NCI-H1930 (cell line): ENCODE measurements around the gene DNPEP.
"Not testable (repeated sequence)": the region's sequence is repeated elsewhere in the genome, so short reads cannot be mapped to it uniquely, and the experiment has no call there.

Experiments used
- DNase-seq, 2 experiments: peaks; one replicate each; lab custom pipeline; 2025; lab: John Stamatoyannopoulos, UW

DNPEP gene

DNA sequence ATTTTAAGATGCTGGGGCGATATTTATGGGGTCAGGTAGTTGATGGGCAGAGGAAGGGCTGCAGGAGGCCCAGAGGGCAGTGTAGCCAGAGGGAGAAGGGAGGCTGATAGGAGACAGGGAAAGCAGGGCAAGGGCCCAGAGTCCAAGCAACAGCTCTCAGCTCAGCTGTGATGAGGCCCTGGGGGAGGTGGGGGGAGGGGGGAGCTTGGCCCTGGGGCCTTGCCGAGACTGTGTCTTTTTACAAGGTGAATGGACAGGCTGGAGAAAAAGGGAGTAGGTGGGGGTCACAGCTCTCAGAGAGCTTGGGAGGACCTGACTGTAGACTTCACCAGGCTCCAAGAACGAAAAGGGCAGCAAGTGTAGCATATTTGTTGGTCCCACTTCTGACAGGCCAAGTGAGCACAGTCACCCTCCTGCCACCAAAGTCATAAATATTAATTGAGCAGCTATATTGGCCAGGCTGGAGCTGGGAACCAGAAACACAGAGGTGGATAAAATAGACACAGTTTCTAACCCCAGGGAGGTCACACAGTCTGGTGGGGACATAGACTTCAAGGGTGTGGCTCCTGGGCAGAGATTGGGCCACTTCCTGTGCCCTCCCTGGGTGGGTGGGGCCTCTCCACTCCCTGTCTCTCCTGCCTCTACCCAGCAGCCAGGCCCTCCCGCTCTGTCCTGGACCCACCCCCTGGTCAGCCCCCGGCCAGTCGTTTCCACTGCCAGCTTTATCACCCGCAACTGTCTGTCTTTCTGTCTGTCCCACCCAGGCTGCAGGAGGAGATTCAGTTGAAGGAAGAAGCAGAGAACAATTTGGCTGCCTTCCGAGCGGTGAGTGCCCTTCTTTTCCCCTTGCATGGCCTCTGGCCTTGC lies 31.9 kb upstream of the DNPEP start:
- no peak for DNase-seq

DNA sequence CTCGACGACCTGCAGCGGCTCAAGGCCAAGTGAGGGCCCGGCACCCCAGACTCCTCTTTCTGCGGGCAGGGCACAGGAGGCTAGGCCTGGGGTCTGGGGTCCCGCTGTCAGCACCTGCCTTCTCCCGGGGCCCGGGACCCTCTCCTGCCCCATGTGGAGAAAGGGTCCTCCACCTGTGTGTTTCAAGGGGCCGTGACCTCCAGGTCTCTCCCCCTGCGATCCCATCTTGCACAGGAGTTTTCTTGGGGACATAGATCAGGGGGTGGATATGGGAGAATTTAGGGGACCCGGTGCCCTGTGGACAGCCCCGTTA lies 31.3 kb upstream of the DNPEP start:
- DNase-seq = no peak

DNA sequence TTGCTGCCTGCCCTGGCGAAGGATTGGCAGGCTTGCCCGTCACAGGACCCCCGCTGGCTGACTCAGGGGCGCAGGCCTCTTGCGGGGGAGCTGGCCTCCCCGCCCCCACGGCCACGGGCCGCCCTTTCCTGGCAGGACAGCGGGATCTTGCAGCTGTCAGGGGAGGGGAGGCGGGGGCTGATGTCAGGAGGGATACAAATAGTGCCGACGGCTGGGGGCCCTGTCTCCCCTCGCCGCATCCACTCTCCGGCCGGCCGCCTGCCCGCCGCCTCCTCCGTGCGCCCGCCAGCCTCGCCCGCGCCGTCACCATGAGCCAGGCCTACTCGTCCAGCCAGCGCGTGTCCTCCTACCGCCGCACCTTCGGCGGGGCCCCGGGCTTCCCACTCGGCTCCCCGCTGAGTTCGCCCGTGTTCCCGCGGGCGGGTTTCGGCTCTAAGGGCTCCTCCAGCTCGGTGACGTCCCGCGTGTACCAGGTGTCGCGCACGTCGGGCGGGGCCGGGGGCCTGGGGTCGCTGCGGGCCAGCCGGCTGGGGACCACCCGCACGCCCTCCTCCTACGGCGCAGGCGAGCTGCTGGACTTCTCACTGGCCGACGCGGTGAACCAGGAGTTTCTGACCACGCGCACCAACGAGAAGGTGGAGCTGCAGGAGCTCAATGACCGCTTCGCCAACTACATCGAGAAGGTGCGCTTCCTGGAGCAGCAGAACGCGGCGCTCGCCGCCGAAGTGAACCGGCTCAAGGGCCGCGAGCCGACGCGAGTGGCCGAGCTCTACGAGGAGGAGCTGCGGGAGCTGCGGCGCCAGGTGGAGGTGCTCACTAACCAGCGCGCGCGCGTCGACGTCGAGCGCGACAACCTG lies 30.7 kb upstream of the DNPEP start, which contains the start of gene DES:
Gene DES (plus strand): TSS at position 223 of the 857 bp plus-strand sequence. CDS start 86 bp downstream, at position 309.
- DNase-seq = no peak

DNA sequence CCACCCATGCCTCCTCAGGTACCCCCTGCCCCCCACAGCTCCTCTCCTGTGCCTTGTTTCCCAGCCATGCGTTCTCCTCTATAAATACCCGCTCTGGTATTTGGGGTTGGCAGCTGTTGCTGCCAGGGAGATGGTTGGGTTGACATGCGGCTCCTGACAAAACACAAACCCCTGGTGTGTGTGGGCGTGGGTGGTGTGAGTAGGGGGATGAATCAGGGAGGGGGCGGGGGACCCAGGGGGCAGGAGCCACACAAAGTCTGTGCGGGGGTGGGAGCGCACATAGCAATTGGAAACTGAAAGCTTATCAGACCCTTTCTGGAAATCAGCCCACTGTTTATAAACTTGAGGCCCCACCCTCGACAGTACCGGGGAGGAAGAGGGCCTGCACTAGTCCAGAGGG lies 29.7 kb upstream of the DNPEP start:
- DNase-seq = no peak

DNA sequence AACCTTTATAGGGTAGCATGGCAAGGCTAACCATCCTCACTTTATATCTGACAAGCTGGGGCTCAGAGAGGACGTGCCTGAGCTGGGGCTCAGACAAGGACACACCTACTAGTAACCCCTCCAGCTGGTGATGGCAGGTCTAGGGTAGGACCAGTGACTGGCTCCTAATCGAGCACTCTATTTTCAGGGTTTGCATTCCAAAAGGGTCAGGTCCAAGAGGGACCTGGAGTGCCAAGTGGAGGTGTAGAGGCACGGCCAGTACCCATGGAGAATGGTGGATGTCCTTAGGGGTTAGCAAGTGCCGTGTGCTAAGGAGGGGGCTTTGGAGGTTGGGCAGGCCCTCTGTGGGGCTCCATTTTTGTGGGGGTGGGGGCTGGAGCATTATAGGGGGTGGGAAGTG lies 29.2 kb upstream of the DNPEP start:
- DNase-seq = no peak

DNA sequence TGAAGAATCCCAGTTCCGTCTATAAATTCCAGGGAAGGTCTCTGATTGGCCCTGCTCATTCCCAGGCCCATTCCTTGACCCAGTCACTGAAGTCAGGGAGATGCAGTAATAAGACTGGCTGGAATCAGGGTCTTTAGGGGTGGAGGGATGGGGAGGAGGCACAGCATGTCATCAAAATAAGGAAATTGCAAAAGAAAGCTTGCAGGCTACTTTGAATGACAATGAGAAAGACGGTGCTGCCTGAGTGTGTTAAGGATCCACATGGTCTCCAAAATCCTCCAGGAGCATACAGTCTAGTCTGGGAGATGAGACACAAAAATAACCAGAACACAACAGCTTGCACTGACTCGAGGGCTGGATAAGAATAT lies 28.5 kb upstream of the DNPEP start:
- DNase-seq = no peak

DNA sequence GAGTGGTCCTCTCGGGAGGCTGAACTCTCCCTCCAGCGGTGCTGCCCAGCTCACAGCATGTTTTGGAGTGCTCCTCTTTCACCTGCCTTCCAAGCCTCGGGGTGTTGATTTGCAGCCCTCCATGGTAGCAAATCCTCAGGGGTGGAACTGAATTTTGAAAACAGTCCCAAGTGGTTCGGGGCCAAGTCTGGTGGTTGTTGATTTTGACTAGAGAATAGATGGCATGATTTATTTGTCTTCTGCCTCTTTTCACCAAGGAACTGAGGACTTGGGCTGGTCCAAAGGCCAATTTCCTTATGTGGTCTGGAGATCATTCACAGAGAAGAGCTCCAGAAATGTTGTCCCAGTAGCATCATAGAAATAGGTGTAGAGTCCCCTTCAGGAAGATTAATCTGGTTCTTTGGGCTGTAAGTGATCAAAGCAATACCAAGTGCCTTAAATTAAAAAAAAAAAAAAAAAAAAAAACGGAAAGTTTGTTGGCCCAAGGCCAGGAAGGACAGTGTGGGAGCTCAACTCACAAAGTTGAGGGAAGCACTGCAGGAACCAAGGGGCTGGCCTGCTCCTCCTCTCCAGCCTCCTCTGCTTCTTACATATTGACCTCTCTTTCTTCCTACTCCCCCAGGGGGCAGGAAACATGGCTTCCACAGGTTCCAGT lies 28.0 kb upstream of the DNPEP start:
- DNase-seq = no peak

DNA sequence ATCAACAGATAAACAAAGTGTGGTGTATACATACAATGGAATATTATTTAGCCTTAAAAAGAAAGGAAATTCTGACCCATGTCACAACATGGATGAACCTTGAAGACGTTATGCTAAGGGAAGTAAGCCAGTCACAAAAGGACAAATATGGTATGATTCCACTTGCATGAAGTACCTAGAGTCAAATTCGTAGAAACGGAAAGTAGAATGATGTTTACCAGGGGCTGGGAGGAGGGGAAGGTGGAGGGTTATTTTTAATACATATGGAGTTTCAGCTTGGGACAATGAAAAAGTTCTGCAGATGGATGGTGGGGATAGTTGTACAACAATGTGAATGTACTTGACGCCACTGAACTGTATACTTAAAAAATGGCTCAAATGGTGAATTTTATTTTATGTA lies 27.1 kb upstream of the DNPEP start:
- DNase-seq = no peak

DNA sequence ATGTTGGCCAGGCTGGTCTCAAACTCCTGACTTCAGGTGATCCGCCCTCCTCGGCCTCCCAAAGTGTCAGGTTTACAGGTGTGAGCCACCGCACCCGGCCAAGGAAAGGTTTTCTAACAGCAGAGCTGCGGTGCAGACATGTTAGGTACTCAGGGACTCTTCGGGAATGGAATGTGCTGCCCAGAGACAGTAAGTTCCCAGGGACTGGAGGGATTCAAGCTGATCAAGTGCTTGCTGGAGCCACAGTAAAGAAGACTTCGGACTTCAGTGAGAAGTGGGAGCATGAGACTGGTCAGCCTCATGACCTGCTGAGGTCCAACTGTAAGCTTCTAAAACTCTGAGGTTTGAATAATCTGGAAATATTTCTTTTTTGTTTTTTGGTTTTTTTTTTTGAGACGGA lies 22.7 kb upstream of the DNPEP start:
- no peak for DNase-seq

DNA sequence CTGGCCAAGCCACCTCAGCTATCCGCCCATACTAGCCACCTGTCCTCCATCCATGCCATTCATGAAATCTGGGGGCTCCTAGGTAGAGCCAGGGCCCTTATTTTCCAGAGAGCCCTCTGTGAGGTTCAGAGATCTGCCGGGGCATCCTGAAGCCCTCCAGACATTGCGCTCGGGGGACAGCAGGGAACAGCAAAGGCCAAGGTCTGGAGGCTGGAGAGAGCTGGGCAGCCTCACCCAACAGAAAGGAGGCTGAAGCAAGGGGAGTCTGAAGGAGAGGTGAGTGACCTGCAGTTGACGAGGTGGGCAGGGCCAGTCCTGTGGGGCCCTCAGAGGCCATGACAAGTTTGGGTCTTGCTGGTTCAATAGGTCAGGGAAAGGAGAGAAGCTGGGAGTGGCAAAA lies 21.9 kb upstream of the DNPEP start:
- no peak for DNase-seq

DNA sequence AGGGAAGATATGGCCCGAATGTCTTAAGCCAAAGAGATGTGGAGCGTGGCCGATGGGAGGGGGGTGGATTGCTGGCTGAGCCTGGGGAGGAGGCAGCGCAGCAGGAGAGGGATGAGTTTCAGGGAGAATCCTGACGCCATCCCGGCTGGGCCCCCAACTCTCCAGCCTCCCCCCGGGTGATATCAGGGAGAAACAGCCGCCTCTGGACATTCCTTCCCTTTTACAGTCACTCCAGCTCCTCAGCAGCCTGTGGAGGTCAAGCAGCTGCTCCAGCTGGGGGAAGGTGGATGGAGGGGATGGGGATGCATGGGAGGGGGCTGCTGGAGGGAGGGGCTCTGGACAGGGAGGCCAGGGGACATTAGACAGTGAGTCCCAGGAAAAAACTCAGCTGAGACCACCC lies 20.9 kb upstream of the DNPEP start:
- DNase-seq = no peak

DNA sequence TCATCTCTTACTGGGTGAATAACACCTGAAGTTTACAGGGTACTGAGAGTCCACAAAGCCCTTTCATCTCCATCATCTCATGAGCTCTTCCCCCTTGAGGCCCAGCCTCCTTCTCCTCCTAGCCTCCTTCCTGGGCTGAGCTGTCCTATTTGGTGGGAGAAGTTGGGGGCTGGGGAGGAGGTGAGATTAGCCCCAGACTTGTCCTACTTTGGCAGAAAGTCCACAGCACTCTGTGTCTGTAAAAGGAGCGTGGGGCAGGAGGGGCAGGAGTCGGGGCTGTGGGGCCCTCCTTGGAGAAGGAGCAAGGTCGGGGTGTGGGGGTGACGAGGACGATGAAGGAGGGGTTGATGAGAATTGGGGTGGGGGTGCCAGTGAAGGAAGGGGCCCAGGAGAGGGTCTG lies 20.5 kb upstream of the DNPEP start:
- DNase-seq = no peak

DNA sequence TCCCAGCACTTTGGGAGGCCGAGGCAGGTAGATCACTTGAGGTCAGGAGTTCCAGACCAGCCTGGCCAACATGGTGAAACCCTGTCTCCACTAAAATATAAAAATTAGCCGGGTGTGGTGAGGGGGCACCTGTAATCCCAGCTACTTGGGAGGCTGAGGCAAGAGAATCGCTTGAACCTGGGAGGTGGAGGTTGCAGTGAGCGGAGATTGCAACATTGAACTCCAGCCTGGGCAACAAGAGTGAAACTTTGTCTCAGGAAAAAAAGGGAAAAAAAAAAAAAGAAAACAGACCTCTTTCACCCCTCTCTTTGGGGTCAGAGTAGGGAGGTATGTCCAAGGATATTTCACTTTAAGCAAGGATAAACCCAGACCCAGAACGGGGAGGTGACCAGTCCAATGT lies 19.6 kb upstream of the DNPEP start:
- DNase-seq = not testable (repeated sequence)

DNA sequence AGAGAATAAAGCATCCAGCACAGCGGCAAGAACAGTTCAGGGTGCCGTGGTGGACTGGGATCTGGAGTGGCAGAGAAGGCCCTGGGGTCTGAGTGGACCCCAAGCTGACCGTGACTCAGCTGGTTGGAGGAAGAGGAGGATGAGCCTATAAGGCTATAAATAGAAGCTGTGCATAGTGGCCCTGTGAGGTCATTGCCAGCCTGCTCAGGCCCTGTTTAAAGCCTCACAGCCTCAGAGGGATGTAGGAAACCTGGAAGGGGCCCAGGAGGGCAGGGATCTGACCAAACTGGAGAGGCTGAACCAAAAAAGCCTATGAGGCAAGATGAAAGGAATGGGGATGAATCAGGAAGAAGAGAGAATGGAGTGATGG lies 19.1 kb upstream of the DNPEP start:
- no peak for DNase-seq

DNA sequence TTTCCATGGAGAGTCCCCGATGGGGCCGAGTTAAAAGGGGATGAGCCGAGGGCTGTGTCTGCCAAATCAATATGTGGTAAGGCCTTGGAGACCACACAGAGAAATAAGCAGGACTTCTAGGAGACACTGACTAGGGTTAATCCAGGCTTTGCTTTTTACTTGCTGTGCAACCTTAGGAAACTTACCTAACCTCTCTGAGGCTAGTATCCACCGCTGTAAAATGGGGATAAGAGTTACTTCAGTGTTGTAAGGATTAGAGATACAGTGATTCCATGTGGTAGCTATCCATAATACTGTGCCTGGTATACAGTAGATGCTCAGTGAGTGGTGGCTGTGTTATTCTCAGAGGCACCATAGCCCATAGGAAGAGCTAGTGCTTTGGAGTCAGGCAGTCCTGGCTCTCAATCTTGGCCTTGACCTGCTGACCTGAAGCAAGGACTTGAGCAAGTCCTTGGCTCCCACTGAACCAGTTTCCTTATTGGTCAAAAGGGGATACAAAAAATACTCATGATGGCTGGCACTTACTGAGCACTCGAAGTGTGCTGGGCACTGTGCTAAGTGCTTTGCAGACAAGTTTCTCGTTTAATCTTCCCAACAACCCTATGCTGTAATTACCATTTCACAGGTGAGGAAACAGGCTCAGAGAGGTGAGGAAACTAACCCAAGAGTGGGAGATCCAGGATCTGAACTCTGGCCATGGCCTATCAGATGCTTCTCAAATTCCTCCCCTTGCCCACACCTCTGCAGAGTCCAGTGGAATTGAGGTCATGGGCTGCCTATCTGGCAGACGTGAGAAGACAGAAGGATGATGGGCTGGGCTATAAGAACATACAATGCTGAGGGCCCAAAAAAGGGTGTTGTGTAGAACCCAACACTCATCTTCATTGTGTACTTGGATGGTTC lies 18.5 kb upstream of the DNPEP start:
- no peak for DNase-seq

DNA sequence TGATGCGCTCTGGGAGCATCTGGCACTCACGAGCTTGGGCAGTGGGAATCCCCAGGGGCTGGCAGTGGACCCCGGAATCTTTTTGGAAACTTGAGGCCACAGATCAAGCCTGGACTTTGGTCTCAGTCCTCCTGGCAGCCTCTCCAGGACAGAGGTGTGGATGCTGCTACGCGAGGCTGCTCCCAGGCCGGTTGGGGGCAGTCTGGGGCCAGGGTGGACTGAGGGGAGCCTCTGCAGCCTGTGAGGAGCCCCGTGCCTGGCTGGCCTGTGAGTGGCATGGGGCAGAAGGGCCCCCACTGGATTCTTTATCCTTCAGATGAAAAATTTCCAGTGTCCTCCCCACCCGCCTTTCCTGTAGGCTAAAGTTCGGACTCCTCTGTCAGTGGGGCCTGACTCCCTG lies 17.7 kb upstream of the DNPEP start:
- DNase-seq = no peak

DNA sequence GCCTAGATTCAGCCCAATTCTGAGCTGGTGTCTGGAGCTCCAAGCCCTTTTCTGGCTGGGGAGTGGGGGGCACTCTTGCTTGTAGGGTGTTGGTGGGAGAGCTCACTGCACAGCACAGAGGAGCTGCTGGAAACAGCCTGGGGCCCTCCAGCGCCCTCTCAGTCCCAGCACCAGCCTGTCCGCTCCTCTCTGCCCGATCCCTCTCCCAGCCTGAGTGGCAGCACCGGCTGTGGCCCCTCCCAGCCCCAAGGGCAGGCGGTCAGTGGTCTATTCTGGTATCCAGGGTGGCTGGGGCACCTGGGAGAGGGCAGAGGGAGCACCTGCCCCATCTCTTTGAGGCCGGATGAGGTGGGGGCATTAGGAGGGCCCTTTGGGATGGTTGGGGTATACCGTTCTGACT lies 17.2 kb upstream of the DNPEP start:
- DNase-seq = no peak

DNA sequence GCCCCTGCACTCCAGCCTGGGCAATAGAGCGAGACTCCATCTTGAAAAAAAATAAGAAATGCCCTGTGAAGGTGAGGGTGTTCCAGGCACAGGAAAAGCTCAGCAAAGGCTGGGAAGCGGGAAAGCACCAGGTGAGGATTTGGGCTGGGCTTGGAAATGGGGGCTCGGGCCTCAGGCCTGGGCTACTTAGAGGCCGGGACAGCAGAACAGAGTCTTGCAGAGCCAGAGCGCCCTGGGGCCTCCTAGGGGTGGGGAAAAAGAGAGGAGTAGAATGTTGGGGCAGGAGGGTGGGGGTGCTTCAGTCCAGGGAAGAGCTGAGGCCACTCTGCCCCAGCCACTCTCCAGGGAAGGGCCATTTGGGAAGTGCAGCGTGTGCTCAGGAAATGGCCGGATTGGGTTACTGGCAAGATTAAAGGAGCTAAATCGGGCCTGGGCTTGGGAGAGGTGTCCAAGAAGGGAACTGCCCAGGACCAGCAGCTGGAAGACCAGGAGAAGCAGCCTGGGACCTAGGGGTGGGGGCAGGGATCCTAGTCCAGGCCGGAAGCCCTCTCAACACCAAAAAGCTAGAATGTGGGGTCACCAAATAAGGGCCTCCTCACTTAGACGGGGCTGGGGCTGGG lies 16.7 kb upstream of the DNPEP start:
- DNase-seq = no peak

DNA sequence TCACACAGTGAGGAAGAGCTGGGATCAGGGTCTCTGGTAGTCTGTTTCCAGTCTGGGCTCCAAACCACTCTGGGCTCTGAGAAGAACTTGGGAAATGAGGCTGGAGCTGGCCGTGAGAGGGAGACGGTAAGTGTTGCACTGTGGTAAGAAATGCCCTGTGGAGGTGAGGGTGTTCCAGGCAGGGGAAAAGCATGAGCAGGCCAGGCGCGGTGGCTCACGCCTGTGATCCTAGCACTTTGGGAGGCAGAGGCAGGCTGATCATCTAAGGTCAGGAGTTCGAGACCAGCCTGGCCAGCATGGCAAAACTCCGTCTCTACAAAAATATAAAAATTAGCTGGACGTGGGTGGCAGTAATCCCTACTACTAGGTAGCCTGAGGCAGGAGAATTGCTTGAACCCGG lies 16.1 kb upstream of the DNPEP start:
- DNase-seq = no peak

DNA sequence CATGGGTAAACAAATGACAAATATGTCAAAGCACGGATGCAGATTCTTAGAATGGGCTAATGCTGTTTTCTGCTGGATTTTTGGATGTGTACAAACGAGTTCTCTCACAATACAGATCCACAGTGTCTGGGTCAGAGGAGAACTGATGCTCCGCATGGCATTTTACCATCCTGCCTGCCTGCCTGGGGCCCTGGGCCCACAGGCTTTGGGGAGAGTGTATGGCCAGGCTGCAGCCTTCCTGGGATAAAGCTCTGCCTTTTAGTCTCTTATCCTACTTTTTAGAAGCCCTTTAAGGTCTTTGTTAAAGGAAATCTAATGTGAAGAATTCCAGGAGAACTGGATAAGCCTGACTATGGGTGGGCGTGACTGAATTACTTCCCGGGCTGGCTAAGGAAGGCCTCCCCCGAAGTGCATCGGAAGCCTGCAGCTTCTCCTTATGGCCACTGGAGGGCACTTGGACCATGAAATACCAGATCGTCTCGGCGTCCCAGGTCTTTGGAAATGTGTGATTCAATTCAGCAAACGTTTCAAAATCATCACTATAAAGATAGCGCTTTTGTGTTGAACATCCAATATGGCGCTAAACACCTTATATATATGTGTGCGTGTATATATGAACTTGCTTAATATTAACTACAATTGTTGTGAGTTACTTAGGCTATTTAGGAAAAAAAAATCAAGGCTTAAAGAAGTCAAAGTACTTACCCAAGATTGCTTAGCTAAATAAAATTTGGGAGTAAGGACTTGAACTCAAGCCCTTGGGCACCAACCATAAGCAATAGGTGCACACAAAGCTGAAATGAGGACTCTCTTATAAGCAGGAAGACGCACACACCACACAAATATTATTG lies 15.2 kb upstream of the DNPEP start:
- DNase-seq = peak; percentile 66 to 70

DNA sequence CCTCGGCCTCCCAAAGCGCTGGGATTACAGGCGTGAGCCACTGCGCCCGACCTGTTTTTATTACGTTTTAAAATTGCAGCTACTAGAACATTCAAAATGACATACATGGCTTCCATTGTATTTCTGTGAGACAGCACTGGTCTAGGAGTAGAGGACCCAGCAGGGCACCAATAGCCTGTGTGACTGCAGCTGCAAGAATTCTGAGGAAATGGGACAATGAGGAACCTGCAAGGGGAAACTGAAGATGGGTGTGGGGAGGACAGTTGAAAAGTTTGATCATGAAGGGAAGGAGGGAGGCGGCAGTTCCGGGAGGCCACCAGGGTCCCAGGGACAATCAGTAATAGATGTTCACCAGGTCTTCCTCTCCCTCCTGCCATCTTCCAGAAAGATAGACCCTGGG lies 13.9 kb upstream of the DNPEP start:
- no peak for DNase-seq
